SU-DHL-6 (cell line): ENCODE results near the gene SPTBN1.

Experiments
- EZH2phosphoT487 ChIP-seq: fragments of 200-600 bp; sonication (generic), shearing (Covaris generic); conservative IDR thresholded peaks from 2 replicates; pipeline ENCODE4 v1.6.1; 2018; ENCODE audit warnings: mild to moderate bottlenecking, antibody characterized with exemption, low read length, moderate library complexity, mixed read lengths
- TF ChIP-seq, protein P1 (sequence below): fragments of 200-600 bp; sonication (generic); IDR thresholded peaks from one replicate; pipeline ENCODE4 v1.5.1; 2017; ENCODE audit warnings: antibody characterized with exemption, mild to moderate bottlenecking, low read length, moderate library complexity; ENCODE audit not compliant: insufficient read depth, poor library complexity, severe bottlenecking

DNA sequence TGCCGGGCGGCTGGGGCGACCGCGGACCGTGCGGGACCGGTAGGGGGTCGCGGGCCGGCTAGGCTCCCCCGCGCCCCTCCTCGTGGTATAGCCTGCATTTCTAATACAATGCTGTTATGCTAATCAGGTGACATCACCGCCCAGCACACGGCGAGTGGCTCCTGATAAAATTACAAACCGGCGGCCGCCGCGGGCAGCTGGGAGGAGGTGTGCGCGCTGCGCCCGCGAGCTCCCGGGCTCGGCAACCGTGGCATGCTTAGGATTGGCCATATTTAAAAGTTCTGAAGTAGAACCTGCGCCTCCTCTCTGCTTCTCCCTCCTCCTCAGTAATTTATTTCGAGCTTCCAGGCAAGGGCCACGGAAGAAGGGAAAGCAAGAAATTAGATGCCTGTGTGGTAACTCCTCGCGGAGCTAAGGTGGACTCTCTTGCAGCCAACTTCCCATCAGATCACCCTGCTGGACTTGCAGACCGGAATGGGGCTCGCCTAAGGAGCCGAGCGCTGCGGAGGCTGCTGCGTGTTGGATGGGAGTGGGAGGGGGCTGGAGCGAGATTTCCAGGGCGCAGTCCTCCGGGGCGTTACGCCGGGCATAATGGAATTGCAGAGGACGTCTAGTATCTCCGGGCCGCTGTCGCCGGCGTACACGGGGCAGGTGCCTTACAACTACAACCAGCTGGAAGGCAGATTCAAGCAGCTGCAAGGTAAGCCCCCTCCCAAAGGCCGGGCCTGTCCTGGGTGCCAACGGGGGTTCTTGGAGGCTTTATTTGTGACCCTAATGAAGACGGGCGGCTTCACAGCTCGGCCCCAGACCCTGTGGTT is 102.3 kb downstream of the SPTBN1 start:
- TF ChIP-seq, protein P1, sequence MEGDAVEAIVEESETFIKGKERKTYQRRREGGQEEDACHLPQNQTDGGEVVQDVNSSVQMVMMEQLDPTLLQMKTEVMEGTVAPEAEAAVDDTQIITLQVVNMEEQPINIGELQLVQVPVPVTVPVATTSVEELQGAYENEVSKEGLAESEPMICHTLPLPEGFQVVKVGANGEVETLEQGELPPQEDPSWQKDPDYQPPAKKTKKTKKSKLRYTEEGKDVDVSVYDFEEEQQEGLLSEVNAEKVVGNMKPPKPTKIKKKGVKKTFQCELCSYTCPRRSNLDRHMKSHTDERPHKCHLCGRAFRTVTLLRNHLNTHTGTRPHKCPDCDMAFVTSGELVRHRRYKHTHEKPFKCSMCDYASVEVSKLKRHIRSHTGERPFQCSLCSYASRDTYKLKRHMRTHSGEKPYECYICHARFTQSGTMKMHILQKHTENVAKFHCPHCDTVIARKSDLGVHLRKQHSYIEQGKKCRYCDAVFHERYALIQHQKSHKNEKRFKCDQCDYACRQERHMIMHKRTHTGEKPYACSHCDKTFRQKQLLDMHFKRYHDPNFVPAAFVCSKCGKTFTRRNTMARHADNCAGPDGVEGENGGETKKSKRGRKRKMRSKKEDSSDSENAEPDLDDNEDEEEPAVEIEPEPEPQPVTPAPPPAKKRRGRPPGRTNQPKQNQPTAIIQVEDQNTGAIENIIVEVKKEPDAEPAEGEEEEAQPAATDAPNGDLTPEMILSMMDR: no peak
- TF ChIP-seq EZH2phosphoT487: no peak
